RWPE2 (cell line): ENCODE measurements around the gene CARD11.

Source experiments
- ATAC-seq: fragments of 200-7000 bp; cut with Tn5 transposase; 3 replicates; pipeline ENCODE4 v1.9.1; 2021; ENCODE audit warnings: low read depth
- DNase-seq: peaks from one replicate; pipeline ENCODE4 v3.0.0-alpha.2; 2020; ENCODE audit warnings: low spot score
- H3K27ac ChIP-seq: fragments of 450-650 bp; 2 replicates; pipeline ENCODE4 v1.5.1; 2017; ENCODE audit warnings: mild to moderate bottlenecking; ENCODE audit not compliant: poor library complexity, severe bottlenecking
- H3K27me3 ChIP-seq: fragments of 250-450 bp; sonication (Bioruptor Pico); 2 replicates; pipeline ENCODE4 v1.5.1; 2021; ENCODE audit warnings: mild to moderate bottlenecking, moderate library complexity; ENCODE audit not compliant: insufficient read depth, poor library complexity, severe bottlenecking
- H3K36me3 ChIP-seq: fragments of 250-450 bp; sonication (Bioruptor Pico); 2 replicates; pipeline ENCODE4 v1.5.1; 2020; ENCODE audit warnings: low read depth, mild to moderate bottlenecking, moderate library complexity
- H3K4me1 ChIP-seq: fragments of 250-450 bp; sonication (Bioruptor Pico); 2 replicates; pipeline ENCODE4 v1.5.1; 2021; ENCODE audit warnings: mild to moderate bottlenecking, moderate library complexity; ENCODE audit not compliant: insufficient read depth, poor library complexity, severe bottlenecking
- H3K4me3 ChIP-seq: fragments of 250-450 bp; sonication (Bioruptor Pico); 2 replicates; pipeline ENCODE4 v1.5.1; 2021; ENCODE audit warnings: mild to moderate bottlenecking, moderate library complexity; ENCODE audit not compliant: severe bottlenecking
- H3K9me3 ChIP-seq: fragments of 250-450 bp; sonication (Bioruptor Pico); 2 replicates; pipeline ENCODE4 v1.5.1; 2021; ENCODE audit warnings: mild to moderate bottlenecking, moderate library complexity; ENCODE audit not compliant: severe bottlenecking
- TF ChIP-seq, protein P1 (sequence below): fragments of 450-650 bp; IDR thresholded peaks from one replicate; pipeline ENCODE4 v1.5.1; 2017; ENCODE audit warnings: mild to moderate bottlenecking, moderate library complexity; ENCODE audit not compliant: poor library complexity, severe bottlenecking

Gene CARD11

DNA sequence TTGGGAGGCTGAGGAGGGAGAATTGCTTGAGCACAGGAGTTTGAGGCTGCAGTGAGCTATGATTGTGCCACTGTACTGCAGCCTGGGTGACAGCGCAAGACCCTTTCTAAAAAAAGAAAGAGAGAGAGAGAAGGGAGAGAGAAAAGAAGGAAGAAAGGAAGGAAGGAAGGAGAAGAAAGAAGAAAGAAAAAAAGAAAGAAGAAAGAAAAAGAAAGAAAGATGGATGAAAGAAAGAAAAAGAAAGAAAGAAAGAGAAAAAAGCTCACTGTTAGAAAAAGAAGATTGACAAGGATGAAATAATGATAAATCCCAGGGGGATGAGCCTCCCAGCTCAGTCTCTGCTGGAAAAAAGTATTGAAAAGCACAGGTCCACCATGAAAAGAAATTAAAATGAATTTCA is 22.8 kb upstream of the CARD11 start:
- ATAC-seq, result no peak
- no peaks in the 10 kb centered on the region for H3K4me1 ChIP-seq
- TF ChIP-seq, protein P1, sequence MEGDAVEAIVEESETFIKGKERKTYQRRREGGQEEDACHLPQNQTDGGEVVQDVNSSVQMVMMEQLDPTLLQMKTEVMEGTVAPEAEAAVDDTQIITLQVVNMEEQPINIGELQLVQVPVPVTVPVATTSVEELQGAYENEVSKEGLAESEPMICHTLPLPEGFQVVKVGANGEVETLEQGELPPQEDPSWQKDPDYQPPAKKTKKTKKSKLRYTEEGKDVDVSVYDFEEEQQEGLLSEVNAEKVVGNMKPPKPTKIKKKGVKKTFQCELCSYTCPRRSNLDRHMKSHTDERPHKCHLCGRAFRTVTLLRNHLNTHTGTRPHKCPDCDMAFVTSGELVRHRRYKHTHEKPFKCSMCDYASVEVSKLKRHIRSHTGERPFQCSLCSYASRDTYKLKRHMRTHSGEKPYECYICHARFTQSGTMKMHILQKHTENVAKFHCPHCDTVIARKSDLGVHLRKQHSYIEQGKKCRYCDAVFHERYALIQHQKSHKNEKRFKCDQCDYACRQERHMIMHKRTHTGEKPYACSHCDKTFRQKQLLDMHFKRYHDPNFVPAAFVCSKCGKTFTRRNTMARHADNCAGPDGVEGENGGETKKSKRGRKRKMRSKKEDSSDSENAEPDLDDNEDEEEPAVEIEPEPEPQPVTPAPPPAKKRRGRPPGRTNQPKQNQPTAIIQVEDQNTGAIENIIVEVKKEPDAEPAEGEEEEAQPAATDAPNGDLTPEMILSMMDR, result no peak

DNA sequence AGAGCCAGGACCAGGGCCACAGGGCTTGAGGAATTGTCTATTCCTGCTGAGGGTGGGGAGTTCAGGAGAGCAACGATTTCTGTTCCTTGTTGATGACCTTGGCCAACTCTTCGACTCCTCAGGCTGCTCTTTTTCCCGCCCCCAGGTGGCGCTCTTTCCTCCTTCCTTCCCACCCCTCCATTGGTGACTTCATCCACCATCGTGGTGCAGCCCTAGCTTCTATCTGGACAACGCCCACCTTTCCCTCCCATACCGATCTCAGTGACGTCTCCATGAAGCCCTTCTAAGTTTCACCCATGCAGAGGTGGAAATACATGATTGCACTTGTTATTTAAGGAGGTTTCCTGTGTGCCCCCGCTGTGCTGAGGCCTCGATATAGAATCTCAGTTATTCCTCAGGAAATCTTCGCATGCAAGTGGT is 22.1 kb upstream of the CARD11 start:
- ATAC-seq, result no peak
- Histone ChIP-seq H3K4me1 (no peaks in the 10 kb centered on the region), H3K9me3 (no peaks in the 10 kb centered on the region), H3K4me3 (no peak overlapping the region), H3K27ac (no peak overlapping the region), H3K36me3 (no peaks in the 10 kb centered on the region), H3K27me3 (peaks cover 4% of the 10 kb centered on the region)
- no peak for DNase-seq
- TF ChIP-seq, protein P1, result peak; percentile 42

More for the DNA sequence above, 22.8 kb upstream of the CARD11 start:
- Histone ChIP-seq H3K27me3 (peaks cover 4% of the 10 kb centered on the region), H3K9me3 (no peaks in the 10 kb centered on the region), H3K27ac (no peak overlapping the region), H3K36me3 (no peaks in the 10 kb centered on the region), H3K4me3 (no peak overlapping the region)
- no peak for DNase-seq

DNA sequence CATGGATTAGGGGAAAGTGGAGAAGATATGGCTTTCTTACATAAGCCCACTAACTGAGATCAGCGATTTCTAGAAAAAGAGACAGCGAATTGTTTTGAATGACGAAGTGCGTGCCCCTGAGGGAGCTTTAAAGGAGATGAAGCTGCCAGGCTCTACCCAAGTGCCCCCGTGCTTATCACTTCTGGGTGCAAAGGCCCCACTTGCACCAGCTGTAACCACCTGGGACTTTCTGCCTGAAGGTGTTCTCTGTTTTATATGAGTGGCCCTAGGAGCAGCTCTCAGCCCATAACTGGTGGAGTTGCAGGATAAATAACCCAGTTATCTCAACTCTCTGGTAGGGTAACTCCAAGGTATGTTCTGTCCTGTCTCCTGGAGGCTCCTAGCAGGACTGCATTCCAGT is 20.4 kb upstream of the CARD11 start:
- H3K27ac ChIP-seq, result no peak overlapping the region
- ATAC-seq, result no peak
- no peak overlapping the region for H3K4me3 ChIP-seq
- TF ChIP-seq, protein P1, result no peak
- no peaks in the 10 kb centered on the region for H3K9me3 ChIP-seq
- DNase-seq, result no peak
- H3K4me1 ChIP-seq, result no peaks in the 10 kb centered on the region
- no peaks in the 10 kb centered on the region for H3K36me3 ChIP-seq
- H3K27me3 ChIP-seq, result peaks cover 4% of the 10 kb centered on the region

DNA sequence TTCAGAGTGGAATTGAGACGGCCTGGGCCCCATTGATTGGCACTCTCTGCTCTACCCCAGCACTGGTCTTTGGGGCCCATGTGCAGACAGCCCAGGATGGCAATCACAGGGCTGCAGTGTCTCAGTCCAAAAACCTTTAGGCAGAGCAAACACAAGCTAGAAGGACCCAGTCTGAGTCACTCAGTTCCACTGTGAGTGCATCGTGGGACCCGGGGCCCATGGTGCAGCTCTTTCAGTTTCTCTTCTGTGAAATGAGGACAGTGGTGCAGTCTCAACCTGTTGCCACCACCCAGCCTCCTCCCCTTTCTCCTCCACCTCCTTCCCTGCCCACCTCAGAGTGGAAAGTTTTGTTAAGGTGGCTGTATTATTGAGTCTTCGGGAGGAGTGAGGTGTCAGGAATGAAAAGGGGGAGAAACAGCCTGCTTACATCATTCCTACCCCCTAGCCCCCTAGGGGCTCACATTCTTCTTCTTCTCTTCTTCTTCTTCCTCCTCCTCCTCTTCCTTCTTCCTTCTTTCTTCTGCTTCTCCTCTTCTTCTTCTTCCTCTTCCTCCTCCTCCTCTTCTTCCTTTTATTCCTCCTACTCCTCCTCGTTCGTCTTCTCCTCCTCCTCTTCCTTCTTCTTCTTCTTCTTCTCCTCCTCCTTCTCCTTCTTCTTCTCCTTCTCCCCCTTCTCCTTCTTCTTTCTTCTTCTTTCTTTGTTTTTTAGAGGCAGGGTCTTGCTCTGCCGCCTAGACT is 19.5 kb upstream of the CARD11 start:
- Histone ChIP-seq H3K27ac (no peak overlapping the region), H3K36me3 (no peaks in the 10 kb centered on the region), H3K9me3 (no peaks in the 10 kb centered on the region), H3K4me3 (no peak overlapping the region), H3K4me1 (no peaks in the 10 kb centered on the region), H3K27me3 (peaks cover 4% of the 10 kb centered on the region)
- ATAC-seq (no peak), DNase-seq (no peak)
- TF ChIP-seq, protein P1, result no peak

DNA sequence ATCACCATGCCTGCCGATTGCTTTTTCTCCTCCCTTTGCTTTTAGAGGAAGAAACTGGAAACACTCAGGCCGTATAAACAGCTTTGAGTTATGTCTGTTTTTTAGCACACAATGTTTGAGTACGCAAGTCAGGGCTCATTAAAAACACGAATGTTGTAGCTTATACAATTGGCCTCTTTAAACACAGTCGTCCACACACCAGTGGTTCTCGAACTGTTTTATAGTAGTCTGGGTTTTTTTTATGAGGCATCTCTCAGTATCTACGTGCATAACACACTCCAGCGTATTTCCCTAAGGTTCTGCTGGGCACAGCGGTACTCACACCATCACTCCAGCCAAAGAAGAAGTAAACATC is 13.4 kb upstream of the CARD11 start:
- TF ChIP-seq, protein P1, result no peak
- Histone ChIP-seq H3K27ac (no peak overlapping the region), H3K9me3 (peaks cover 2% of the 10 kb centered on the region), H3K4me3 (no peak overlapping the region), H3K4me1 (no peaks in the 10 kb centered on the region), H3K36me3 (no peaks in the 10 kb centered on the region), H3K27me3 (peaks cover 12% of the 10 kb centered on the region)
- no peak for ATAC-seq
- DNase-seq, result no peak
